Stimulated activated CD4-positive, alpha-beta T cell treated with anti-CD3 and anti-CD28 coated beads, TNF-alpha, amount 100 ng/mL, for 4 hours (primary cell): ENCODE results near the gene A1CF.
"Not testable (repeated sequence)": the region's sequence is repeated elsewhere in the genome, so short reads cannot be mapped to it uniquely, and the experiment has no call there.

Experiments
- DNase-seq, 3 experiments: peaks; one replicate each; pipeline ENCODE4 v3.0.0-alpha.2; 2020; ENCODE audit warnings: low read depth in 3 of 3

The A1CF gene

GRCh38 chr10:50788951-50789945 is 96.2 kb downstream of the A1CF start:
- no peak for DNase-seq

- DNase-seq, result not testable (repeated sequence)
Observed at GRCh38 chr10:50787962-50788361, 97.5 kb downstream of the A1CF start.

GRCh38 chr10:50782017-50782416 is 103.4 kb downstream of the A1CF start:
- not testable (repeated sequence) for DNase-seq

- DNase-seq, result not testable (repeated sequence)
Observed at GRCh38 chr10:50780036-50780435, 105.4 kb downstream of the A1CF start.

GRCh38 chr10:50774868-50775267 is 110.6 kb downstream of the A1CF start:
- DNase-seq, result not testable (repeated sequence)

GRCh38 chr10:50772042-50772441 is 113.4 kb downstream of the A1CF start:
- DNase-seq, result not testable (repeated sequence)

GRCh38 chr10:50766774-50767513 is 118.5 kb downstream of the A1CF start:
- not testable (repeated sequence) for DNase-seq
